OCI-M1 (cell line): ENCODE results near the gene MACO1.
"Not testable (repeated sequence)": the region's sequence is repeated elsewhere in the genome, so short reads cannot be mapped to it uniquely, and the experiment has no call there.

Experiments
- DNase-seq: peaks from one replicate; lab custom pipeline; 2025; lab: John Stamatoyannopoulos, UW

MACO1 gene

GRCh38 chr1:25487628-25488027 lies 56.9 kb downstream of the MACO1 start:
- no peak for DNase-seq

GRCh38 chr1:25492323-25492722 lies 61.6 kb downstream of the MACO1 start:
- DNase-seq = no peak

GRCh38 chr1:25494952-25495351 lies 64.3 kb downstream of the MACO1 start:
- DNase-seq = no peak

GRCh38 chr1:25500694-25501093 lies 70.0 kb downstream of the MACO1 start:
- DNase-seq = no peak

GRCh38 chr1:25501235-25502058 lies 70.8 kb downstream of the MACO1 start:
- no peak for DNase-seq

GRCh38 chr1:25502957-25503356 lies 72.3 kb downstream of the MACO1 start:
- no peak for DNase-seq

GRCh38 chr1:25503551-25504426 lies 73.1 kb downstream of the MACO1 start:
- no peak for DNase-seq

GRCh38 chr1:25504706-25505595 lies 74.3 kb downstream of the MACO1 start:
- no peak for DNase-seq

GRCh38 chr1:25505656-25506385 lies 75.1 kb downstream of the MACO1 start:
- no peak for DNase-seq

GRCh38 chr1:25506566-25507463 lies 76.1 kb downstream of the MACO1 start:
- not testable (repeated sequence) for DNase-seq

- DNase-seq = no peak
These were observed 83.0 kb downstream of the MACO1 start for GRCh38 chr1:25513666-25514065.

GRCh38 chr1:25515033-25515432 lies 84.3 kb downstream of the MACO1 start:
- no peak for DNase-seq

- DNase-seq = no peak
These were observed 86.0 kb downstream of the MACO1 start for GRCh38 chr1:25516686-25517085.

GRCh38 chr1:25517476-25518394 lies 87.0 kb downstream of the MACO1 start:
- DNase-seq = no peak

GRCh38 chr1:25519624-25520023 lies 88.9 kb downstream of the MACO1 start:
- DNase-seq = no peak

- DNase-seq = peak; percentile 77
These were observed 89.9 kb downstream of the MACO1 start for GRCh38 chr1:25520446-25521061.

- no peak for DNase-seq
These were observed 91.4 kb downstream of the MACO1 start for GRCh38 chr1:25522031-25522655.

GRCh38 chr1:25523542-25523941 lies 92.8 kb downstream of the MACO1 start:
- peak; percentile 52 for DNase-seq
